Measurements from ENCODE around the gene ZP1.
A peak's percentile ranks its signal among the peaks of the same experiment; 100 is the strongest.

The ZP1 gene

DNA sequence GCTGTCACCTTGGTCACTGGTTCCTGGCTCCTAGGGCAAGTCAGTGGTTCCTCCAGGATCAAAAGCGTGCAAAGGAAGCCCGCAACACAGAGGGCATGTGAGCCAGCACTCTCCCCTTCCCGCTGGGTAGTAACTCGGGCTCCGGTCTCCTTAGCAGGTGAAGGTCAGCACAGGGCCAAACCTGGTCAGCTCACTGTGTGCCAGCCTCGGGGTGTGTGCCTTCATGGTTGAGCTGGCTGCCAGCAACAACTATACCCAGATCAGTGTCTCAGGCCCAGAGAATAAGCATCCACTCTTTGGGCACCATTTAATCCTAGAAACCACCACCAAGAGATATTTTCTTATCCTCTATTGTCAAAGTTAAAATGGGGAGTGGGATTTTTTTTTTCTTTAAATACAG, 41.6 kb upstream of the ZP1 start:
- H3K27me3 Mint-ChIP-seq (ENCODE audit: low read depth), result no peaks in the 10 kb centered on the region
- H3K4me1 Mint-ChIP-seq, result no peaks in the 10 kb centered on the region
- H3K4me3 Mint-ChIP-seq, result no peak overlapping the region

DNA sequence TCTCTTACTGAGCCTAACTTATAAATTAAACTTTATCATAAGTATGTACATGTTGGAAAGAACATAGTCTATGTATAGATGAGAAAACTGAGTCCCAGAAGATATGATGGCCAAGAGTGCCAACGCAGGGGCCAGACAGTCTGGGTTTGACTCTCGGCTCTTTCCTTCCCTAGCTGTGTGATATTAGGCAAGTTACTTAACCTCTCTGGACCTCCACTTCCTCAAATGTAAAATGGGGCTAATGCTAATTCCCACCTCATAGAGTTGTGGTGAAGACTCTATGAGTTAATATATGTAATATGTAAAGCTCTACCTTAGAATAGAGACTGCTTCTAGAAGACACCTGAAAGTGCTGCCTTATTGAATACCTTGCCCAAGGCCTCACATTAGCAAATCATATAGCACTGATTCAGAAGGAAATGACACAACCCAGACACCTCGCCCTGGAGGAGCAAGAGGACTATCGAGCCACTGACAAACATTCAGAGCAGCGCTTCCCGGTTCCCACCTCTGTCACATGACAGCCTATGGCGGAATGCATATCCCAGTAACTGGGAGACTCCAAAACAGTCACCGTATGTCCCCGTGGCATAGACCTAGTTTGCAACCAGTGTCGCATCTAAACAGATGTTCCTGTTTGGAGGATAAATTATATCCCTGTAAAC, 36.7 kb upstream of the ZP1 start:
- Mint-ChIP-seq H3K27me3 (ENCODE audit: low read depth) (peaks cover 4% of the 10 kb centered on the region), H3K9me3 (no peaks in the 10 kb centered on the region), H3K36me3 (ENCODE audit: low read depth) (no peaks in the 10 kb centered on the region), H3K4me1 (no peaks in the 10 kb centered on the region), H3K27ac (peak overlapping the region in 1 of 3 experiments; percentile 8), H3K4me3 (no peak overlapping the region)
- TF ChIP-seq, protein P1, sequence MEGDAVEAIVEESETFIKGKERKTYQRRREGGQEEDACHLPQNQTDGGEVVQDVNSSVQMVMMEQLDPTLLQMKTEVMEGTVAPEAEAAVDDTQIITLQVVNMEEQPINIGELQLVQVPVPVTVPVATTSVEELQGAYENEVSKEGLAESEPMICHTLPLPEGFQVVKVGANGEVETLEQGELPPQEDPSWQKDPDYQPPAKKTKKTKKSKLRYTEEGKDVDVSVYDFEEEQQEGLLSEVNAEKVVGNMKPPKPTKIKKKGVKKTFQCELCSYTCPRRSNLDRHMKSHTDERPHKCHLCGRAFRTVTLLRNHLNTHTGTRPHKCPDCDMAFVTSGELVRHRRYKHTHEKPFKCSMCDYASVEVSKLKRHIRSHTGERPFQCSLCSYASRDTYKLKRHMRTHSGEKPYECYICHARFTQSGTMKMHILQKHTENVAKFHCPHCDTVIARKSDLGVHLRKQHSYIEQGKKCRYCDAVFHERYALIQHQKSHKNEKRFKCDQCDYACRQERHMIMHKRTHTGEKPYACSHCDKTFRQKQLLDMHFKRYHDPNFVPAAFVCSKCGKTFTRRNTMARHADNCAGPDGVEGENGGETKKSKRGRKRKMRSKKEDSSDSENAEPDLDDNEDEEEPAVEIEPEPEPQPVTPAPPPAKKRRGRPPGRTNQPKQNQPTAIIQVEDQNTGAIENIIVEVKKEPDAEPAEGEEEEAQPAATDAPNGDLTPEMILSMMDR (IDR thresholded peaks at IDR 0.05; ENCODE audit: unreplicated experiment in 3 of 3), result no peak

More for the DNA sequence above, 41.6 kb upstream of the ZP1 start:
- TF ChIP-seq, protein P1 (IDR thresholded peaks at IDR 0.05; ENCODE audit: unreplicated experiment in 3 of 3), result no peak
- Mint-ChIP-seq H3K27ac (no peak overlapping the region), H3K36me3 (ENCODE audit: low read depth) (no peaks in the 10 kb centered on the region), H3K9me3 (no peaks in the 10 kb centered on the region)

DNA sequence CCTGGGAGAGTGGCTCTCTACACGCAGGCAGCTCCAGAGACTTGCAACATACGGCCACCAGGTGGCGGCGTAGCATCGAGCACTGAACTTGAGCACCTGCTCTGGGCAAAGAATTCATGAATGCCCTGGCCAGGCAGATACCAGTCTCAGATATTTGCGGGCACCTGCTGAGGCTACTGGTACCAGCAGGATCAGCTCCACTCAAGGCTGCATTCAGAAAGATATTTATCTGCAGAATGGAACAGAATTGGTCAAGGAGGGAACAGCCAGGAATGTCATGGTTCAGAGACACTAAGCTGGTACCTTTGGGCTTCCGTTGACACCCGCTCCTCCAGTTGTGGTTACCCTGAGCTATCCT, 36.2 kb upstream of the ZP1 start:
- Mint-ChIP-seq H3K4me3 (no peak overlapping the region), H3K36me3 (ENCODE audit: low read depth) (no peaks in the 10 kb centered on the region), H3K27ac (peak overlapping the region in 1 of 3 experiments; percentile 8), H3K9me3 (no peaks in the 10 kb centered on the region), H3K27me3 (ENCODE audit: low read depth) (peaks cover 4% of the 10 kb centered on the region), H3K4me1 (no peaks in the 10 kb centered on the region)
- TF ChIP-seq, protein P1 (IDR thresholded peaks at IDR 0.05; ENCODE audit: unreplicated experiment in 3 of 3), result peak; percentile 84 to 92 (median 86)

DNA sequence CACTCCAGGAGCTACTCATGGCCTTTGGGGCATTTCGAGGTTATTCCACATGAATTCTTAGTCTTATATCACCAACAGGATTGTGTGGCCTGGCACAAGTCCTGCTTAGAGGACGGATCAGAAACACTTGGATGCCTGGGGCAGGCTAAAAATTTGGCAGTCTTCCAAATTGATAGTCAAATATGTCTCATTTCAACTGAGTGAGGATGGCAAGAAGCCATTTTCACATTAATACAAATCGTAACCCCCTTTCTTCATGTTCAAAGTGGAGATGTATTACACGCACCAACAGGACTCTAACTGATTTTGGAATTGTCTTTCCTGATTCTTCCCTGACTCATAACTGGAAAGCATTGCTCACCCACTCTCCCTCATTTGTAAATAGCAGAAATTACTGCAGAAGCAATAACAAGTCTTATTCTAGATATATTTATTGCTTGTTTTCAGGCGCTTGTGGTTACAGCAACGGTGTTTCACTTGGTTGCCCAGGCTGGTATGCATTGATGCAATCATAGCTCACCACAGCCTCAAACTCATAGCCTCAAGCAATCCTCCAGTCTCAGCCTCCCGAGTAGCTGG, 35.8 kb upstream of the ZP1 start:
- Mint-ChIP-seq H3K36me3 (ENCODE audit: low read depth) (no peaks in the 10 kb centered on the region), H3K4me1 (no peaks in the 10 kb centered on the region), H3K27me3 (ENCODE audit: low read depth) (peaks cover 4% of the 10 kb centered on the region), H3K4me3 (no peak overlapping the region), H3K9me3 (no peaks in the 10 kb centered on the region), H3K27ac (no peak overlapping the region)
- TF ChIP-seq, protein P1 (IDR thresholded peaks at IDR 0.05; ENCODE audit: unreplicated experiment in 3 of 3), result no peak

DNA sequence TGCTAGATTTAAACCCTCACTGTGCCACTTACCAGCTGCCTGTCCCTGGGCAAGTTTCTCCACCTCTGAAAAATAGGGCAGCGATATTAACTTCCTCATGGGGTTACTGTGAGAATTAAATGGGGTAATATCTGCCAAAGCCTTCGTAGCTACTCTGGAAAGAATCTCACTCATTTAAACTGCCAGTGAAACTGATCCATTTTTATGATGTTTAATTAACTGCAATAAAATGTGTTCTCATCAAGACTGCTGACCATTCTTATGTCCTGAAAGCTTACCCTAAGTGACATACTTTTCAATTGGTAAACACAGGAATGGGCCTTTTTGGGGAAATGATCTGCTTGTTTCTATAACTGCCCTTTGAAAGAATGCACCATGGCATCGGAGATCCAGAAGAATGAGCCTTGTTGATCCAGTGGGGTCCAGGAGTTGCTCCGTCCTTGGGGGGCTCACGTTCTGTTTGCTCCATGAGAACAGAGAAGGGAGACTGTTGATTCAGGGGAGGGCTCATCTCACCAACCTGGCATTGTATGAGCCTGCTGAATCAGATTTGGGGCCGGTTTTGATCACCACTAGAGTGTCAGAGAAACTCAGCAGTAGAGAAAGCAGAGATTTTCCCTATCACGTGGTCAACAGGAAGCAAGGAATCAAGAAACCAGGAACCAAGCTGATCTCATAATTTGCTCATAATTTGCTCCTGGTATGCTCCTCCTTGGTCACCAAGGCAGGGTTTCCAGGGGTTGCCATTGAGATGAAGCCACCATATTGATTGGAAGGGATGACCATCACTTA, 32.4 kb upstream of the ZP1 start:
- H3K4me3 Mint-ChIP-seq, result no peak overlapping the region
- H3K9me3 Mint-ChIP-seq, result no peaks in the 10 kb centered on the region
- H3K4me1 Mint-ChIP-seq, result peaks cover 6% of the 10 kb centered on the region
- no peaks in the 10 kb centered on the region for H3K36me3 Mint-ChIP-seq (ENCODE audit: low read depth)
- TF ChIP-seq, protein P1 (IDR thresholded peaks at IDR 0.05; ENCODE audit: unreplicated experiment in 3 of 3), result no peak
- peaks cover 4% of the 10 kb centered on the region for H3K27me3 Mint-ChIP-seq (ENCODE audit: low read depth)
- H3K27ac Mint-ChIP-seq, result no peak overlapping the region

Data from nephron (organoid).